WTC11 (cell line): ENCODE results near the gene CLEC20A.

Experiments
- ESRRA ChIP-seq: sonication (generic); formaldehyde crosslinking; IDR thresholded peaks from 2 replicates; pipeline ENCODE4 v1.8.1; 2022; ENCODE audit warnings: mild to moderate bottlenecking, missing genetic modification reagents, borderline replicate concordance
- ETV6 ChIP-seq: sonication (generic); formaldehyde crosslinking; IDR thresholded peaks from 2 replicates; pipeline ENCODE4 v1.8.1; 2022; ENCODE audit warnings: mild to moderate bottlenecking, missing genetic modification reagents
- GTF2I ChIP-seq: fragments of 250-450 bp; sonication (Bioruptor Pico); conservative IDR thresholded peaks from 2 replicates; pipeline ENCODE4 v1.4.0; 2021; ENCODE audit warnings: mild to moderate bottlenecking
- ZNF121 ChIP-seq: sonication (generic); formaldehyde crosslinking; IDR thresholded peaks from 2 replicates; pipeline ENCODE4 v1.8.0; 2023; ENCODE audit warnings: missing genetic modification reagents
- TF ChIP-seq, protein P1 (sequence below): sonication (generic); formaldehyde crosslinking; IDR thresholded peaks from 2 replicates; pipeline ENCODE4 v1.8.0; 2023; ENCODE audit warnings: missing genetic modification reagents

DNA sequence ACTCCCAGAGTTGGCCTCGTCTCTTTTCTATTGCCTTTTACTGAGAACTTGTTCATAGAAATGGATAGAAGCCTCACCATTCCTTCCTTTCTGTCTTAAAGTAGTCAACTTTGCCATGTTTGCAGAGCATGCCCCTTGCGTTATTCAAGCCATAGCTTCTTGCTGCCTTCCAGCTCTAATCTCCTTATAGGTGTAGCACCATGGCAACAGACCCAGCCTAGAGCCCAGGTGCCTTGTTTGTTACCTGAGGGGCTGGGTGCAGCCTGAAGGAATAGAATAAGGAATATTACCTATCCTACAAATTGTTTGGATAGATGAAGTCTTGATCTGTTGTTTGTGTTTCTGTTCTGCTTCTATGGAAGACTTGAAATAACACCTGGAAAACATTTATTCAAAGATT is 59.9 kb downstream of the CLEC20A start:
- TF ChIP-seq GTF2I (CRISPR knock-in tag): no peak
- TF ChIP-seq, protein P1, sequence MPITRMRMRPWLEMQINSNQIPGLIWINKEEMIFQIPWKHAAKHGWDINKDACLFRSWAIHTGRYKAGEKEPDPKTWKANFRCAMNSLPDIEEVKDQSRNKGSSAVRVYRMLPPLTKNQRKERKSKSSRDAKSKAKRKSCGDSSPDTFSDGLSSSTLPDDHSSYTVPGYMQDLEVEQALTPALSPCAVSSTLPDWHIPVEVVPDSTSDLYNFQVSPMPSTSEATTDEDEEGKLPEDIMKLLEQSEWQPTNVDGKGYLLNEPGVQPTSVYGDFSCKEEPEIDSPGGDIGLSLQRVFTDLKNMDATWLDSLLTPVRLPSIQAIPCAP (CRISPR knock-in tag): no peak
- no peak for TF ChIP-seq ETV6 (CRISPR knock-in tag)
- TF ChIP-seq ZNF121 (CRISPR knock-in tag): no peak
- no peak for TF ChIP-seq ESRRA
